AG10803 (cell line): ENCODE data around the gene TXN2.

Experiments used
- DNase-seq: peaks from one replicate; pipeline ENCODE4 v3.0.0; 2010; ENCODE audit warnings: low read depth
- H3K4me3 ChIP-seq: 2 replicates; pipeline ENCODE4 v1.5.1; 2011; ENCODE audit warnings: mild to moderate bottlenecking, low read length, control low read depth
- TF ChIP-seq, protein P1 (sequence below): conservative IDR thresholded peaks from 2 replicates; pipeline ENCODE4 v1.5.1; 2011; ENCODE audit warnings: mild to moderate bottlenecking, low read length, control low read depth, inconsistent platforms

The TXN2 gene

GRCh38 chr22:36463783-36464184 is 17.7 kb downstream of the TXN2 start:
- no peak for DNase-seq
- no peak overlapping the region for H3K4me3 ChIP-seq
- TF ChIP-seq, protein P1, sequence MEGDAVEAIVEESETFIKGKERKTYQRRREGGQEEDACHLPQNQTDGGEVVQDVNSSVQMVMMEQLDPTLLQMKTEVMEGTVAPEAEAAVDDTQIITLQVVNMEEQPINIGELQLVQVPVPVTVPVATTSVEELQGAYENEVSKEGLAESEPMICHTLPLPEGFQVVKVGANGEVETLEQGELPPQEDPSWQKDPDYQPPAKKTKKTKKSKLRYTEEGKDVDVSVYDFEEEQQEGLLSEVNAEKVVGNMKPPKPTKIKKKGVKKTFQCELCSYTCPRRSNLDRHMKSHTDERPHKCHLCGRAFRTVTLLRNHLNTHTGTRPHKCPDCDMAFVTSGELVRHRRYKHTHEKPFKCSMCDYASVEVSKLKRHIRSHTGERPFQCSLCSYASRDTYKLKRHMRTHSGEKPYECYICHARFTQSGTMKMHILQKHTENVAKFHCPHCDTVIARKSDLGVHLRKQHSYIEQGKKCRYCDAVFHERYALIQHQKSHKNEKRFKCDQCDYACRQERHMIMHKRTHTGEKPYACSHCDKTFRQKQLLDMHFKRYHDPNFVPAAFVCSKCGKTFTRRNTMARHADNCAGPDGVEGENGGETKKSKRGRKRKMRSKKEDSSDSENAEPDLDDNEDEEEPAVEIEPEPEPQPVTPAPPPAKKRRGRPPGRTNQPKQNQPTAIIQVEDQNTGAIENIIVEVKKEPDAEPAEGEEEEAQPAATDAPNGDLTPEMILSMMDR: no peak

GRCh38 chr22:36461665-36462649 is 19.5 kb downstream of the TXN2 start:
- no peak overlapping the region for H3K4me3 ChIP-seq
- peak; percentile 92 for DNase-seq
- TF ChIP-seq, protein P1: no peak

DNA sequence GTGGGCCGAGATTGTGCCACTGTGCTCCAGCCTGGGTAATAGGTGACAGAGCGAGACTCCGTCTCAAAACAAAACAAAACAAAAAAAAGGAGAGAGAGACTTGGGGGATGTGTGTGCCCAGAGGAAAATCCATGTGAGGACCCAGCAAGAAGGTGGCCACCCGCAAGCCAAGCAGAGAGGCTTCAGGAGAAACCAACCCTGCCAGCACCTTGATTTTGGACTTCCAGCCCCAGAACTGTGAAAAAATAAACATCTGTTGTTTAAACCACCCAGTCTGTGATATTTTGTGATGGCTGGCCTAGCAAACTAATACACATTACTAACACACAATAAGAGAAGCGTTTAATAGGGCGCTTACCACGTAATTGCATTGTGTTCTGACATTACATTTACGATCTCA is 21.2 kb downstream of the TXN2 start:
- TF ChIP-seq, protein P1: no peak
- DNase-seq: no peak
- no peak overlapping the region for H3K4me3 ChIP-seq

GRCh38 chr22:36457688-36458450 is 23.6 kb downstream of the TXN2 start:
- no peak overlapping the region for H3K4me3 ChIP-seq
- DNase-seq: peak; percentile 86
- TF ChIP-seq, protein P1: no peak

DNA sequence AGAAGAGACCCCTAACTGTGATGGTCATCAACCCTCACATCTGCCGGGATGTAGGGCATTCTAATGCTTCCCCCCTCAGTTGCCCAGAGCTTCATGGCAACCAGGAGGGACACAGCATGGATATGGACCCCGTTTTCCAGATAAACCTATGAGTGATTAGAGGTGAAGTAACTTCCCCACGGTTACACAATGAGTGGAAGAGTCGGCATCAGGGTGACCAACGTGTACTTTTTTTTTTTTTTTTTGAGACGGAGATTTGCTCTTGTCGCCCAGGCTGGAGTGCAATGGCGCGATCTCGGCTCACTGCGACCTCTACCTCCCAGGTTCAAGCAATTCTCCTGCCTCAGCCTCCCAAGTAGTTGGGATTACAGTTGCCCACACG is 25.0 kb downstream of the TXN2 start:
- no peak for DNase-seq
- TF ChIP-seq, protein P1: no peak
- no peak overlapping the region for H3K4me3 ChIP-seq

- H3K4me3 ChIP-seq: no peak overlapping the region
- no peak for DNase-seq
- TF ChIP-seq, protein P1: no peak
These were observed 25.6 kb downstream of the TXN2 start for GRCh38 chr22:36455571-36456463.
